DND-41 (cell line): Measurements from ENCODE around the gene PSMB10.

Experiments
- ATAC-seq: fragments of 200-7000 bp; cut with Tn5 transposase; 3 replicates; pipeline ENCODE4 v1.9.1; 2021; ENCODE audit warnings: low read depth; ENCODE audit not compliant: insufficient read depth
- DNase-seq: peaks from one replicate; pipeline ENCODE4 v3.0.0-alpha.2; 2020
- H2AFZ ChIP-seq: 2 replicates; pipeline ENCODE4 v1.6.0; 2012; ENCODE audit warnings: low read depth, low read length
- H3K27ac ChIP-seq: 2 replicates; pipeline ENCODE4 v1.5.1; 2012; ENCODE audit warnings: low read length, inconsistent platforms
- H3K27me3 ChIP-seq: fragments of 200-600 bp; sonication (generic); 2 replicates; pipeline ENCODE4 v1.6.0; 2012; ENCODE audit warnings: low read length, mild to moderate bottlenecking, inconsistent platforms; ENCODE audit not compliant: insufficient read depth, poor library complexity
- H3K36me3 ChIP-seq: 2 replicates; pipeline ENCODE4 v1.5.1; 2012; ENCODE audit warnings: low read length, inconsistent platforms; ENCODE audit not compliant: insufficient read depth
- H3K4me1 ChIP-seq: 2 replicates; pipeline ENCODE4 v1.5.1; 2012; ENCODE audit warnings: mild to moderate bottlenecking, low read length; ENCODE audit not compliant: insufficient read depth
- H3K4me2 ChIP-seq: 2 replicates; pipeline ENCODE4 v1.6.0; 2012; ENCODE audit warnings: mild to moderate bottlenecking, moderate library complexity, low read length, inconsistent platforms; ENCODE audit not compliant: insufficient read depth
- H3K4me3 ChIP-seq, 2 experiments: fragments of 200-600 bp in 1 of 2; shearing (Covaris generic) in 1 of 2; 2 replicates each; pipeline ENCODE4 v1.5.1; 2012 to 2016; ENCODE audit warnings: inconsistent platforms in 2 of 2, low read length in 2 of 2, mild to moderate bottlenecking in 2 of 2, low read depth in 1 of 2, moderate library complexity in 1 of 2
- H3K79me2 ChIP-seq: 2 replicates; pipeline ENCODE4 v1.6.0; 2012; ENCODE audit warnings: low read length, inconsistent platforms; ENCODE audit not compliant: insufficient read depth
- H3K9ac ChIP-seq: 2 replicates; pipeline ENCODE4 v1.6.0; 2012; ENCODE audit warnings: low read depth, mild to moderate bottlenecking, inconsistent platforms, low read length, moderate library complexity
- H3K9me3 ChIP-seq: 2 replicates; pipeline ENCODE4 v1.5.1; 2012; ENCODE audit warnings: low read length, moderate library complexity, mild to moderate bottlenecking, inconsistent platforms; ENCODE audit not compliant: insufficient read depth, severe bottlenecking
- H4K20me1 ChIP-seq: 2 replicates; pipeline ENCODE4 v1.6.0; 2012; ENCODE audit warnings: low read length; ENCODE audit not compliant: insufficient read depth
- EZH2 ChIP-seq: IDR thresholded peaks from 3 replicates; pipeline ENCODE4 v1.6.1; 2012; ENCODE audit warnings: borderline replicate concordance, low read depth, mild to moderate bottlenecking, moderate library complexity, low read length, inconsistent platforms; ENCODE audit not compliant: severe bottlenecking
- TF ChIP-seq, protein P1 (sequence below): IDR thresholded peaks from 2 replicates; pipeline ENCODE4 v1.5.1; 2012; ENCODE audit warnings: borderline replicate concordance, low read length, moderate library complexity, mild to moderate bottlenecking; ENCODE audit not compliant: poor library complexity, severe bottlenecking; ENCODE audit errors: extremely low read depth

PSMB10 gene

DNA sequence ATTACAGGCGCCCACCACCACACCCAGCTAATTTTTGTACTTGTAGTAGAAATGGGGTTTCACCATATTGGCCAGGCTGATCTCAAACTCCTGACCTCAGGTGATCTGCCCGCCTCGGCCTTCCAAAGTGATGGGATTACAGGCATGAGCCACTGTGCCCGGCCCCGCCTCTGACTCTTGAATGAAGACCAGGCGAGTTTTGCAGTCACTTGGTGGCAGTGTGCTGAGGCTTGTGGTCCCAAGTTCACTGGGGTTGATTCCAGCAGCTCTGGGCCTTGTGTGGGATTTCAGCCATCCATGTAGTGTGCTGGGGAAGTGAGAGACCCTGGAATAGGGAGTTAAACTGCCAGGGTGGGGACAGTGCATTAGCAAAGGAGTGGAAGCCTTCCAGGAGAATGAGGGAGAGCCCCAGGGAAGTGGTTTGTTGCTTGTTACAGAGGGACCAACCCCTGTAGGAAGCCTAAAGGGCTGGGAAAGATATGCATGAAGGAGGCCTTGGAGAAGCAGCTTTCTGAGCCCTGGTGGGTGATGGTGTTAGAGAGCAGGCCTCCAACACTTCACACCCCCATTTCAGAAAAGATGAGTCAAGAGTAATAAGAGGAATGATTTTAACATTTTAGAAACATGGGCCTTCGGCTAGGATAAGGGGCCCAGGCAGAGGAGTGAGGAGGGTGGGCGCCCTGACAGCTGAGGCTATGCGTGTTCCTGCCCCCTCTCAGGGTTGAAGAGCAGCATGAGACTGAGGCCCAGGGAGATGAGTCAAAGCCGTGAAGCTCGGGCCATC, 29.1 kb downstream of the PSMB10 start:
- Histone ChIP-seq H3K4me2 (no peak overlapping the region), H4K20me1 (peaks cover 17% of the 10 kb centered on the region), H3K27me3 (no peaks in the 10 kb centered on the region), H3K36me3 (peaks cover 27% of the 10 kb centered on the region), H2AFZ (no peak overlapping the region), H3K9ac (no peak overlapping the region), H3K27ac (no peak overlapping the region), H3K79me2 (peaks cover 11% of the 10 kb centered on the region), H3K4me1 (peaks cover 18% of the 10 kb centered on the region), H3K4me3 (no peak overlapping the region), H3K9me3 (no peaks in the 10 kb centered on the region)
- DNase-seq (no peak), ATAC-seq (no peak)
- TF ChIP-seq, protein P1, sequence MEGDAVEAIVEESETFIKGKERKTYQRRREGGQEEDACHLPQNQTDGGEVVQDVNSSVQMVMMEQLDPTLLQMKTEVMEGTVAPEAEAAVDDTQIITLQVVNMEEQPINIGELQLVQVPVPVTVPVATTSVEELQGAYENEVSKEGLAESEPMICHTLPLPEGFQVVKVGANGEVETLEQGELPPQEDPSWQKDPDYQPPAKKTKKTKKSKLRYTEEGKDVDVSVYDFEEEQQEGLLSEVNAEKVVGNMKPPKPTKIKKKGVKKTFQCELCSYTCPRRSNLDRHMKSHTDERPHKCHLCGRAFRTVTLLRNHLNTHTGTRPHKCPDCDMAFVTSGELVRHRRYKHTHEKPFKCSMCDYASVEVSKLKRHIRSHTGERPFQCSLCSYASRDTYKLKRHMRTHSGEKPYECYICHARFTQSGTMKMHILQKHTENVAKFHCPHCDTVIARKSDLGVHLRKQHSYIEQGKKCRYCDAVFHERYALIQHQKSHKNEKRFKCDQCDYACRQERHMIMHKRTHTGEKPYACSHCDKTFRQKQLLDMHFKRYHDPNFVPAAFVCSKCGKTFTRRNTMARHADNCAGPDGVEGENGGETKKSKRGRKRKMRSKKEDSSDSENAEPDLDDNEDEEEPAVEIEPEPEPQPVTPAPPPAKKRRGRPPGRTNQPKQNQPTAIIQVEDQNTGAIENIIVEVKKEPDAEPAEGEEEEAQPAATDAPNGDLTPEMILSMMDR, result no peak
- TF ChIP-seq EZH2, result no peak

DNA sequence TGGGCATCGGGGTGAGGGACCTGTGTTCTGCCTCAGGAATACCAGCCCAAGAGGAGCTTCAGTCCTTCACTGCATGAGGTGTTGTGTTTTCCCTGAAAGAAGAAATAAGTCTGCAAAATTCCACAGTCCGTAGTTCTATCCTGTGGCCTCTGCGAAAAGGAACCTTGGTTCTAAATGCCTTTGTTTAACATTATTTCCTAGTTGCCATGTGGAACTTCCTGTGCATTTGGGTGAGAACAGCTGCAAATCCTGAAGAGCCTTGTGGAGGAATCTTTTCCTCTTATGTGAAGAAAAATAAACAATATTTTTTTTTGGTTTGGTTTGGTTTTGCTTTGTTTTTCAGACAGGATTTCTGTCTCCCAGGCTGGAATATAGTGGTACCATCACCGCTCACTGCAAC, 33.8 kb downstream of the PSMB10 start:
- Histone ChIP-seq H3K4me2 (no peak overlapping the region), H3K27ac (no peak overlapping the region), H2AFZ (no peak overlapping the region), H4K20me1 (peaks cover 10% of the 10 kb centered on the region; the same call in 1 of the 2 replicates), H3K4me3 (no peak overlapping the region), H3K9me3 (no peaks in the 10 kb centered on the region), H3K4me1 (no peaks in the 10 kb centered on the region), H3K9ac (no peak overlapping the region), H3K79me2 (peaks cover 46% of the 10 kb centered on the region), H3K27me3 (no peaks in the 10 kb centered on the region), H3K36me3 (0 out of 2 replicates have a peak, but pooled peaks cover 4% of the 10 kb centered on the region)
- DNase-seq (no peak), ATAC-seq (no peak)
- TF ChIP-seq, protein P1, result no peak
- no peak for TF ChIP-seq EZH2

DNA sequence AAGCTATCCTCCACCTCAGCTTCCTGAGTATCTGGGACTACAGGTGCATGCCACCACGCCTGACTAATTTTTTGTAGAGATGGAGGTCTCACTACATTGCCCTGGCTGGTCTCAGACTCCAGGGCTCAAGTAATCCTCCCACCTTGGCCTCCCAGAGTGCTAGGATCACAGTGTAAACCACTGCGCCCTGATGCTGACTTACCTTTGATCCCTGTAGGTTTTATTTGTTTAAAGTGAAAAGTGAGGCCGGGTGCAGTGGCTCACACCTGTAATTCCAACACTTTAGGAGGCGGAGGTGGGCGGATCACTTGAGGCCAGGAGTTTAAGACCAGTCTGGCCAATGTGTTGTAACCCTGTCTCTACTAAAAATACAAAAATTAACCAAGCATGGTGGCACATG, 34.9 kb downstream of the PSMB10 start:
- Histone ChIP-seq H4K20me1 (peaks cover 13% of the 10 kb centered on the region; the same call in 1 of the 2 replicates), H3K27ac (no peak overlapping the region), H3K36me3 (0 out of 2 replicates have a peak, but pooled peaks cover 4% of the 10 kb centered on the region), H3K4me3 (no peak overlapping the region), H3K27me3 (no peaks in the 10 kb centered on the region), H2AFZ (no peak overlapping the region), H3K79me2 (peaks cover 56% of the 10 kb centered on the region), H3K9ac (no peak overlapping the region), H3K9me3 (no peaks in the 10 kb centered on the region), H3K4me1 (no peaks in the 10 kb centered on the region), H3K4me2 (no peak overlapping the region)
- DNase-seq, result no peak
- no peak for TF ChIP-seq EZH2
- TF ChIP-seq, protein P1, result no peak
- ATAC-seq, result no peak
